OCI-LY1 (cell line): ENCODE measurements around the gene ZACN.

Source experiments
- H2AFZ ChIP-seq: fragments of 200-600 bp; sonication (generic), shearing (Covaris generic); 2 replicates; pipeline ENCODE4 v1.6.0; 2014; ENCODE audit warnings: antibody characterized with exemption, mild to moderate bottlenecking, low read length
- H3F3A ChIP-seq: fragments of 200-600 bp; sonication (generic), shearing (Covaris generic); 2 replicates; pipeline ENCODE4 v1.6.0; 2014; ENCODE audit warnings: mild to moderate bottlenecking, antibody characterized with exemption, low read length, moderate library complexity; ENCODE audit not compliant: insufficient read depth
- H3K27ac ChIP-seq: fragments of 200-600 bp; sonication (generic); 2 replicates; pipeline ENCODE4 v1.5.1; 2014; ENCODE audit warnings: low read length, mixed run types, mild to moderate bottlenecking, low read depth; ENCODE audit not compliant: poor library complexity, severe bottlenecking
- H3K27me3 ChIP-seq: fragments of 200-600 bp; sonication (generic); 2 replicates; pipeline ENCODE4 v1.6.0; 2014; ENCODE audit warnings: antibody characterized with exemption, mild to moderate bottlenecking, low read length, moderate library complexity; ENCODE audit not compliant: insufficient read depth
- H3K36me3 ChIP-seq: fragments of 200-600 bp; sonication (generic); 2 replicates; pipeline ENCODE4 v1.6.1; 2014; ENCODE audit warnings: mild to moderate bottlenecking, antibody characterized with exemption, low read length, moderate library complexity, mixed read lengths; ENCODE audit not compliant: insufficient read depth
- H3K4me1 ChIP-seq: fragments of 200-600 bp; sonication (generic); 2 replicates; pipeline ENCODE4 v1.5.1; 2014; ENCODE audit warnings: mild to moderate bottlenecking, low read length, moderate library complexity; ENCODE audit not compliant: insufficient read depth, severe bottlenecking
- H3K4me2 ChIP-seq: fragments of 200-600 bp; sonication (generic), shearing (Covaris generic); 2 replicates; pipeline ENCODE4 v1.6.1; 2014; ENCODE audit warnings: low read length
- H3K4me3 ChIP-seq: fragments of 200-600 bp; sonication (generic); 2 replicates; pipeline ENCODE4 v1.5.1; 2014; ENCODE audit warnings: low read length, low read depth, mild to moderate bottlenecking, mixed read lengths; ENCODE audit not compliant: poor library complexity, severe bottlenecking
- H3K79me2 ChIP-seq: fragments of 200-600 bp; shearing (Covaris generic); 2 replicates; pipeline ENCODE4 v1.6.1; 2016; ENCODE audit warnings: mixed run types, low read length, mixed read lengths; ENCODE audit not compliant: insufficient read depth
- H3K9ac ChIP-seq: fragments of 200-600 bp; sonication (generic), shearing (Covaris generic); 2 replicates; pipeline ENCODE4 v1.6.1; 2014; ENCODE audit warnings: mild to moderate bottlenecking, low read length, mixed read lengths
- H3K9me2 ChIP-seq: fragments of 200-600 bp; sonication (generic), shearing (Covaris generic); 2 replicates; pipeline ENCODE4 v1.6.1; 2014; ENCODE audit warnings: low read depth, mild to moderate bottlenecking, low read length, mixed read lengths
- H3K9me3 ChIP-seq: fragments of 200-600 bp; shearing (Covaris generic); 2 replicates; pipeline ENCODE4 v1.6.1; 2014; ENCODE audit warnings: low read length, mixed read lengths
- H4K20me1 ChIP-seq: fragments of 200-600 bp; sonication (generic), shearing (Covaris generic); 2 replicates; pipeline ENCODE4 v1.6.0; 2016; ENCODE audit warnings: mild to moderate bottlenecking, low read length; ENCODE audit not compliant: insufficient read depth
- CTCF ChIP-seq: fragments of 200-600 bp; sonication (generic), shearing (Covaris generic); IDR thresholded peaks from 2 replicates; pipeline ENCODE4 v1.5.1; 2017; ENCODE audit warnings: mild to moderate bottlenecking, antibody characterized with exemption, low read length, moderate library complexity, mixed read lengths
- EZH2 ChIP-seq: fragments of 200-600 bp; sonication (generic), shearing (Covaris generic); IDR thresholded peaks from 2 replicates; pipeline ENCODE4 v1.8.0; 2017; ENCODE audit warnings: borderline replicate concordance, mixed run types, mild to moderate bottlenecking, antibody characterized with exemption, low read length, moderate library complexity, mixed read lengths

Gene ZACN

GRCh38 chr17:76094046-76094445 is 15.1 kb downstream of the ZACN start:
- H3K27ac ChIP-seq: no peak overlapping the region
- H3K4me2 ChIP-seq: no peak overlapping the region
- H3F3A ChIP-seq: no peaks in the 10 kb centered on the region
- H4K20me1 ChIP-seq: no peaks in the 10 kb centered on the region
- no peaks in the 10 kb centered on the region for H3K9me3 ChIP-seq
- no peaks in the 10 kb centered on the region for H3K9me2 ChIP-seq
- H2AFZ ChIP-seq: no peak overlapping the region
- no peak overlapping the region for H3K9ac ChIP-seq
- TF ChIP-seq EZH2: no peak
- no peak for TF ChIP-seq CTCF
- H3K27me3 ChIP-seq: no peaks in the 10 kb centered on the region
- no peaks in the 10 kb centered on the region for H3K4me1 ChIP-seq
- H3K4me3 ChIP-seq: no peak overlapping the region
- H3K36me3 ChIP-seq: peaks cover 62% of the 10 kb centered on the region
- H3K79me2 ChIP-seq: no peaks in the 10 kb centered on the region

GRCh38 chr17:76095943-76096342 is 17.0 kb downstream of the ZACN start:
- no peak overlapping the region for H3K4me2 ChIP-seq
- H3K9me3 ChIP-seq: no peaks in the 10 kb centered on the region
- no peaks in the 10 kb centered on the region for H3K27me3 ChIP-seq
- no peaks in the 10 kb centered on the region for H3K9me2 ChIP-seq
- H3K4me3 ChIP-seq: no peak overlapping the region
- TF ChIP-seq CTCF (no peak), EZH2 (no peak)
- H3K79me2 ChIP-seq: no peaks in the 10 kb centered on the region
- H3K27ac ChIP-seq: no peak overlapping the region
- peaks cover 60% of the 10 kb centered on the region for H3K36me3 ChIP-seq
- no peaks in the 10 kb centered on the region for H4K20me1 ChIP-seq
- no peaks in the 10 kb centered on the region for H3K4me1 ChIP-seq
- H2AFZ ChIP-seq: no peak overlapping the region
- no peaks in the 10 kb centered on the region for H3F3A ChIP-seq
- H3K9ac ChIP-seq: no peak overlapping the region

GRCh38 chr17:76097716-76098295 is 18.8 kb downstream of the ZACN start:
- Histone ChIP-seq H3F3A (no peaks in the 10 kb centered on the region), H3K9ac (no peak overlapping the region), H3K27me3 (no peaks in the 10 kb centered on the region), H3K27ac (no peak overlapping the region), H2AFZ (no peak overlapping the region), H3K79me2 (no peaks in the 10 kb centered on the region), H3K4me3 (no peak overlapping the region), H3K9me2 (no peaks in the 10 kb centered on the region), H4K20me1 (no peaks in the 10 kb centered on the region), H3K9me3 (no peaks in the 10 kb centered on the region), H3K4me1 (peaks cover 2% of the 10 kb centered on the region), H3K36me3 (peaks cover 65% of the 10 kb centered on the region), H3K4me2 (no peak overlapping the region)
- no peak for TF ChIP-seq CTCF
- TF ChIP-seq EZH2: no peak
